Activated naive CD8-positive, alpha-beta T cell (primary cell): ENCODE measurements around the gene C1orf159.
A peak's percentile ranks its signal among the peaks of the same experiment; 100 is the strongest.
"Not testable (repeated sequence)": the region's sequence is repeated elsewhere in the genome, so short reads cannot be mapped to it uniquely, and the experiment has no call there.

ENCODE experiments used
- H3K27ac Mint-ChIP-seq: one replicate; pipeline ENCODE4 v1.8.0; 2021; ENCODE audit warnings: mixed read lengths
- H3K27me3 Mint-ChIP-seq: one replicate; pipeline ENCODE4 v1.8.0; 2021; ENCODE audit warnings: mixed read lengths
- H3K36me3 Mint-ChIP-seq: one replicate; pipeline ENCODE4 v1.8.0; 2021; ENCODE audit warnings: mixed read lengths
- H3K4me1 Mint-ChIP-seq: one replicate; pipeline ENCODE4 v1.8.0; 2021; ENCODE audit warnings: low read depth, mixed read lengths
- H3K4me3 Mint-ChIP-seq: one replicate; pipeline ENCODE4 v1.8.0; 2021; ENCODE audit warnings: mild to moderate bottlenecking, mixed read lengths
- H3K9me3 Mint-ChIP-seq: one replicate; pipeline ENCODE4 v1.8.0; 2021; ENCODE audit warnings: low read depth, mixed read lengths

Gene C1orf159

DNA sequence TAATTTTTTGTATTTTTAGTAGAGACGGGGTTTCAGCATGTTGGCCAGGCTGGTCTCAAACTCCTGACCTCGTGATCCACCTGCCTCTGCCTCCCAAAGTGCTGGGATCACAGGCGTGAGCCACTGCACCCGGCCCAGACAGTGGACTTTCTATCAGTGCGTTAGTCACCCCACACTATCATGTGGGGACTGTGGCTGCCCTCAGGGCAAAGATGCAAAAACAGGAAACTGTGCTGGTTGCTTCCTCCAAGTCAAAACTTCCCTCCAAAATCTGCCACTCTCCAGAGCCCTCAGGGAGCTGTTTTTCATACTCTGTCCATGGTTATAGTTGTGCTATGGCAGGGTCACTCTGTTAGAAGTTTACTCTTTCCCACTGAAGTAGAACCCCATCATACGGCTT, 11.7 kb downstream of the C1orf159 start:
- Mint-ChIP-seq H3K27ac (peak overlapping the region; percentile 66), H3K9me3 (peaks cover 11% of the 10 kb centered on the region), H3K4me3 (peak overlapping the region; percentile 35), H3K36me3 (peaks cover 13% of the 10 kb centered on the region), H3K4me1 (peaks cover 32% of the 10 kb centered on the region)
- not testable (repeated sequence) for H3K27me3 Mint-ChIP-seq

DNA sequence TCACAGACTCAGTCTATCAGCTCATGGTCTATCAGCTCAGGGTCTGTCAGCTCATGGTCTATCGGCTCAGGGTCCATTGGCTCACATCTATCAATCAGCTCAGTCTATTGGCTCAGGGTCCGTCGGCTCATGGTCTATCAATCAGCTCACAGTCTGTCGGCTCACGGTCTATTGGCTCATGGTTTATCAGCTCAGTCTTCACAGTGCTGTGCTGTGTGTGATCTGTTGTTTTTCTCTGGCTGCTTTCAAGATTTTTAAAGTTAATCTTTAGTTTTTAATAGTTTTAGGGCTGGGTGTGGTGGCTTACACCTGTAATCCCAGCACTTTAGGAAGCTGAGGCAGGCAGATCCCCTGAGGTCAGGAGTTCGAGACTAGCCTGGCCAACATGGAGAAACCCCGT, 14.4 kb downstream of the C1orf159 start:
- no peak overlapping the region for H3K27ac Mint-ChIP-seq
- peaks cover 15% of the 10 kb centered on the region for H3K9me3 Mint-ChIP-seq
- H3K4me3 Mint-ChIP-seq = no peak overlapping the region
- peaks cover 2% of the 10 kb centered on the region for H3K27me3 Mint-ChIP-seq
- peaks cover 13% of the 10 kb centered on the region for H3K36me3 Mint-ChIP-seq
- H3K4me1 Mint-ChIP-seq = peaks cover 36% of the 10 kb centered on the region

DNA sequence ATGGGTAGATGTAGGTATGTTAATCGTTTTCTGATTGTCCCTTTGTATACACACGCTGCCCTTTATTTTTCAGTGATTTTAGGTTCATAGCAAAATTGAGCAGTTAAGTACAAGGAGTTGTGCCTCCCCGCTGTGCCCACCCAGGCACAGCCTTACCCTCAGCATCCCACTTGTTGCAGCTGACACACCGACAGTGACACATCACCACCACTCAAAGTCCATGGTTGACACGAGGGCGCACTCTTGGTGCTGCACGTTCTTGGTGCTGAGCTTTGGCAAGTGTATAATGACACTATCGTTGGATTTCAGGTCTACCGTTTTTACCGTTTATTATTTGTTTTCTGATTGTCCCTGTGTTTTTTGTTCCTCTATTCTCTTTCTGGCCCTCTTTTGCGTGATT, 15.6 kb downstream of the C1orf159 start:
- Mint-ChIP-seq H3K4me3 (no peak overlapping the region), H3K9me3 (peaks cover 15% of the 10 kb centered on the region), H3K4me1 (peaks cover 36% of the 10 kb centered on the region), H3K27me3 (peaks cover 2% of the 10 kb centered on the region), H3K27ac (no peak overlapping the region), H3K36me3 (peaks cover 13% of the 10 kb centered on the region)

DNA sequence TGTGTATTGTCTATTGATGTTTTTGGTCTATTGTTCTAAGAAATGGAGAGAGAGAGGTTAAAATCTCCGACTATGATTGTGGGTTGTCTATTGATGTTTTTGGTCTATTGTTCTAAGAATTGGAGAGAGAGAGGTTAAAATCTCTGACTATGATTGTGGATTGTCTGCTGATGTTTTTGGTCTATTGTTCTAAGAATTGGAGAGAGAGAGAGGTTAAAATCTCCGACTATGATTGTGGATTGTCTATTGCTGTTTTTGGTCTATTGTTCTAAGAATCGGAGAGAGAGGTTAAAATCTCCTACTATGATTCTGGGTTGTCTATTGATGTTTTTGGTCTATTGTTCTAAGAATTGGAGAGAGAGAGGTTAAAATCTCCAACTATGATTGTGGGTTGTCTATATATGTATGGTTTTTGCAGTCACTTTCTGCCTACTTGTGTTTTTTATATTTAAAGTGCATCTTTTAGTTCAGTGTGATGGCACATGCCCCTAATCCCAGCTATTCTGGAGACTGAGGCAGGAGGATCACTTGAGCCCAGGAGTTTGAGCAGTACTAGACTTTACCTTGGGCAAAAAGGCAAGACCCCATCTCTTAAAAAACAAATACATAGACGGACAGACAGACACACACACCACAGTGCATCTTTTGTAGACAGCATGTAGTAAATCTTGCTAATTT, 16.2 kb downstream of the C1orf159 start:
- Mint-ChIP-seq H3K36me3 (peaks cover 13% of the 10 kb centered on the region), H3K4me1 (peaks cover 31% of the 10 kb centered on the region), H3K4me3 (peak overlapping the region; percentile 31), H3K27me3 (peaks cover 2% of the 10 kb centered on the region), H3K27ac (peak overlapping the region; percentile 10), H3K9me3 (peaks cover 15% of the 10 kb centered on the region)

DNA sequence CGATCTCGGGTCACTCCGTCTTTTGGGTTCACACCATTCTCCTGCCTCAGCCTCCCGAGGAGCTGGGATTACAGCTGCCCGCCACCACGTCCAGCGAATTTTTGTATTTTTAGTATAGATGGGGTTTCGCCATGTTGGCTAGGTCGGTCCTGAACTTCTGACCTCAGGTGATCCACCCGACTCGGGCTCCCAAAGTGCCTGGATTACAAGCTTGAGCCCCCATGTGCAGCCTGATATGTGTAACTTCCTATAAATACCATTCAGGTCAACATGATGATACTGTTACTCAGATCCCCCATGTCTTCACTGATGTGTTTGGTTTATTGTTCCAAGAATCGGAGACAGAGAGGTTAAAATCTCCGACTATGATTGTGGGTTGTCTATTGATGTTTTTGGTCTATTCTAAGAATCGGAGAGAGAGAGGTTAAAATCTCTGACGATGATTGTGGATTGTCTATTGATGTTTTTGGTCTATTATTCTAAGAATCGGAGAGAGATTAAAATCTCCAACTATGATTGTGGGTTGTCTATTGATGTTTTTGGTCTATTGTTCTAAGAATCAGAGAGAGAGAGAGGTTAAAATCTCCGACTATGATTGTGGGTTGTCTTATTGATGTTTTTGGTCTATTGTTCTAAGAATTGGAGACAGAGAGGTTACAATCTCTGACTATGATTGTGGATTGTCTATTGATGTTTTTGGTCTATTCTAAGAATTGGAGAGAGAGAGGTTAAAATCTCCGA, 17.0 kb downstream of the C1orf159 start:
- H3K4me1 Mint-ChIP-seq = peaks cover 23% of the 10 kb centered on the region
- H3K36me3 Mint-ChIP-seq = peaks cover 13% of the 10 kb centered on the region
- peaks cover 2% of the 10 kb centered on the region for H3K27me3 Mint-ChIP-seq
- H3K27ac Mint-ChIP-seq = peak overlapping the region; percentile 10
- H3K9me3 Mint-ChIP-seq = peaks cover 15% of the 10 kb centered on the region
- H3K4me3 Mint-ChIP-seq = peak overlapping the region; percentile 31

DNA sequence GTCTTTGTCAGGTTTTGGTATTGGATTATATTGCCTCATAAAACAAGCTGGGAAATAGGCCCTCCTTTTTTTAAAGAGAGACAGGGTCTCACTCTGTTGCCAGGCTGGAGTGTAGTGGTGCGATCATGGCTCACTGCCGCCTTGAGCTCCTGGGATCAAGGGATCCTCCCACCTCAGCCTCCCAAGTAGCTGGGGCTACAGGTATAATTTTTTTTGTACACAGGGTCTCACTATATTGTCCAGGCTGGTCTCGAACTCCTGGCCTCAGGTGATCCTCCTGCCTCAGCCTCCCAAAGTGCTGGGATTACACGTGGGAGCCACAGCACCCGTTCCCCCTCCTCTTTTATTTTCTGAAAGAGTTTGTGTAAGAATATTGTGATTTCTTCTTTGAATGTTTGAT, 19.8 kb downstream of the C1orf159 start:
- not testable (repeated sequence) for H3K27ac Mint-ChIP-seq, H3K36me3 Mint-ChIP-seq, H3K4me1 Mint-ChIP-seq, H3K27me3 Mint-ChIP-seq, H3K4me3 Mint-ChIP-seq
- H3K9me3 Mint-ChIP-seq = peaks cover 15% of the 10 kb centered on the region

DNA sequence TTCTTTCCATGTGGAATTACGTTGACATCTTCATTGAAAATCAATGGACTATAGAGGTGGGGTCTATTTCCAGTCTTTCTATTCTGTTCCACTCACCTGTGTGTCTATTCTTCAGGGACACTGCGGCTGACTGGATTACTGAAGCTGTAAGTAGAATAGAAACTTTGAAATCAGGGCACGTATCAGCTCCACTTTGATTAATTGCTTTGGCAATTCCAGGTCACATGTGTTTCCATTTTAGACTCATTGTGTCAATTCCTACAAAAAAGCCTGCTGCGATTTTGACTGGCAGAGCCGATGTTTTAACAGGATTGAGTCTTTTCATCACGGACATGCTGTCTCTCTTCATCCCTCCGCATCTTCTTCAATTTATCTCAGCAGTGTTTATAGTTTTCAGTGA, 20.9 kb downstream of the C1orf159 start:
- H3K27me3 Mint-ChIP-seq = peaks cover 2% of the 10 kb centered on the region
- H3K27ac Mint-ChIP-seq = no peak overlapping the region
- no peak overlapping the region for H3K4me3 Mint-ChIP-seq
- peaks cover 10% of the 10 kb centered on the region for H3K4me1 Mint-ChIP-seq
- peaks cover 10% of the 10 kb centered on the region for H3K9me3 Mint-ChIP-seq
- H3K36me3 Mint-ChIP-seq = peaks cover 5% of the 10 kb centered on the region

DNA sequence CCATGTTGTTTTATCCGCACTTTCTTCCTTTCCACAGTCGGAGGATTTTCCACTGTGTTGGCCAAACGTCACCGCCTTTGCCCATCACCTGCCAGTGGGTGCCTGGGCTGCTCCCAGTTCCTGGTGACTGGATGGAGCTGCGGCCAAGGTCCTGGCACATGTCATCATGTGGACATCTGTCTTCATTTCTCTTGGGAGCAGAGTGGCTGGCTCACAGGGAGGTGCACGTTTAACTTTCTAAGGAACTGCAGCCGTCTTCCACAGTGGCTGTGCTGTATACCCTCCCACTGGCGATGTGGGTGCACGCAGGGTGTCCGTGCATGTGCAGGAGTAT, 22.3 kb downstream of the C1orf159 start:
- H3K4me1 Mint-ChIP-seq = no peaks in the 10 kb centered on the region
- no peak overlapping the region for H3K4me3 Mint-ChIP-seq
- H3K36me3 Mint-ChIP-seq = peaks cover 2% of the 10 kb centered on the region
- H3K27ac Mint-ChIP-seq = no peak overlapping the region
- H3K9me3 Mint-ChIP-seq = no peaks in the 10 kb centered on the region
- H3K27me3 Mint-ChIP-seq = no peaks in the 10 kb centered on the region

DNA sequence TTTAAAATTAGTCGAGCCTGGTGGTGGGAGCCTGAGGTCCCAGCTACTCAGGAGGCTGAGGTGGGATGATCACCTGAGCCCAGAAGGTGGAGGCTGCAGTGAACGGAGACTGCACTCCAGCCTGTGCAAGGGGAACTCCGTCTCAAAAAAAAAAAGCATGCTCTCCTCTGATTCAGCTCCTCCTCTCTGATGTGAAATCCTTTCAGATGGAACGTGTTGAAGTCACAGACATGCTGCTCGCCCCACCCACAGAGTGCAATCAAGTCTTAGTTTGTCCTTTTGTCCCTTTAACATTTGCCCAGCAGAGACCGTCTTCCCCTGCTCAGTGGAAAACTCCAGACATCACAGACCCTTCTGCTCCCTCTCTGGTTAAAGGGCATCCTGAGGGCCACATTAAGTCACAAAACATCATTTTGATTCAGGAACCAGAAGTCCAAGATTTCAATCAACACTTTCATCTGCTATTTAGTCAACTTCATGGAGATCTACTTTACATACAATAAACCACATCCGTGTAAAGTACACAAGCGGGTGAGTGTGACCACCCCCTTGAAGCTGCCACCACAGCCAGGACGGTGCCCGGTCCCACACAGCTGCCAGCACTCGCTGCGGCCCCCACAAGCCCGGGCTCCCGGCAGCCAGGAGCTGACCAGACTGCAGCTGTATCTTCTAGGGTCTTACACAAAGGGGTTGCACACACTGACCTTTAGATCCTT, 22.8 kb downstream of the C1orf159 start:
- Mint-ChIP-seq H3K27ac (no peak overlapping the region), H3K9me3 (no peaks in the 10 kb centered on the region), H3K4me3 (no peak overlapping the region), H3K4me1 (no peaks in the 10 kb centered on the region), H3K27me3 (no peaks in the 10 kb centered on the region), H3K36me3 (peaks cover 2% of the 10 kb centered on the region)

DNA sequence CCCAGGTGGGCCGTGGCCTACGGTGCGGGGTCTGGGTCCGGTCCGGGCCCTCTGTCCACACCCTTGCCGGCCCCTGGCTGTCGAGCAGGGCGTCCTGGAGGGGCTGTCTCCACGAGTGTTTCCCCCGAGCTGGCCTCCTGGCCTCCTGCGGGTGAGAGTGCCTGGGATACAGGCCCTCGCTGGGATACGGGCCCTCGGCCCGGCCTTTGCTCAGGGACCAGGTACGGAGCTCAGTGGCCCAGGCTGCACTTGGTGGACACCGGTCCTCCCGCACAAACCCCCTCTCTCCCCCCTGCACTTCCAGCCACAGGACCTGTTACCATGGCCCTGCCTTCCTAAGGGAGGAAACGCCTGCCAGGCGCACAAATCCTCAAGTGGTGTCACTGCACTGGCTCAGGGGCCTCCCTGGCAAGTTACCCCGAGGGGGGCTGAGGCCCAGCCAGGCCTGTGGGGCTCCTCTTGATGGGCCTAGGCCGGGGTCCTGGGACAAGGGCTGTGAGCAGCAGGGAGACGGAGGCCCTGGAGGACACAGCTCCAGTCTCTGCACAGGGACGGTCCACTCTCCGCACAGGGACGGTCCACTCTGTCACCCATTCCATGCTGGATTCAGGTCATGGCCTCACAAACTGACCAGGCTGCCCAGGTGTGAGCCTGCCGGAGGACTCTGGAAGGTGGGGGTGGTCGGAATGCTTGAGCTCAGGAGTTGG, 23.6 kb downstream of the C1orf159 start:
- peaks cover 2% of the 10 kb centered on the region for H3K36me3 Mint-ChIP-seq
- H3K27me3 Mint-ChIP-seq = no peaks in the 10 kb centered on the region
- no peaks in the 10 kb centered on the region for H3K9me3 Mint-ChIP-seq
- H3K4me1 Mint-ChIP-seq = no peaks in the 10 kb centered on the region
- no peak overlapping the region for H3K4me3 Mint-ChIP-seq
- H3K27ac Mint-ChIP-seq = no peak overlapping the region

DNA sequence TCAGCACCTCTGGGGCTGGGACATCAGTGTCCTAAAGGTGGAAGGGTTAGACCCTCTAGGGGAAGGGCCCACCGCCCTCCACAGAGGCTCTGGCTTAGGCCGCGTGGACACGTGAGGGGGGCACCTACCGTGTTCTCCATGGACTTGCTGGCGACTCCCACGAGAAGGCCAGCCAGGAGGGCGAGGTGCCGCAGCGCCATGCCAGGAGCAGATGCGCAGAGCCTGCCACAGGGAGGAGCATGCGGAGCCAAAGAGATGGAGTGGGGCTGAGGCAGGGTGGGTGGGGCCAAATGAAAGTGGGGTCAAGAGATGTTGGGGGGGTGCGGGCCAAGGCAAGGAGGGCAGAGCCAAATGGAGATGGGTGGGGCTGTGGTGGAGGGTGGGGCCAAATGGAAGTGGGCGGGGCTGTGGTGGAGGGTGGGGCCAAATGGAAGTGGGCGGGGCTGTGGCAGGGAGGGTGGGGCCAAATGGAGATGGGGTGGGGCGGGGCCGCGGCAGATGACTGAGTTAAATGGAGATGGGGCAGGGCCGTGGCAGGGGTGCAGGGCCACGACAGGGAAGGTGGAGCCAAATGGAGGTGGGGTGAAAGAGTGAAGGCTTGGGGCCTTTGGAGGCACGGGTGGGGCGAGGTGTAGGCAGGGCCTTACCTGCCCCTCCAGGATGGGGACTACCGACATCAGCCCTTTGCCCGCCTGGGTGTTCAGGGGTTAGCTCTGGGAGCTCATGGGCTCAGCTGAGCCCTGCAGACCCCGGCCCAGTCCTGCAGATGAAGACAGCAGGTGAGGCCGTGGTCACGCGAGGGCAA, 24.3 kb downstream of the C1orf159 start:
- Mint-ChIP-seq H3K27ac (no peak overlapping the region), H3K36me3 (peaks cover 2% of the 10 kb centered on the region), H3K27me3 (no peaks in the 10 kb centered on the region), H3K9me3 (no peaks in the 10 kb centered on the region), H3K4me1 (no peaks in the 10 kb centered on the region), H3K4me3 (no peak overlapping the region)

DNA sequence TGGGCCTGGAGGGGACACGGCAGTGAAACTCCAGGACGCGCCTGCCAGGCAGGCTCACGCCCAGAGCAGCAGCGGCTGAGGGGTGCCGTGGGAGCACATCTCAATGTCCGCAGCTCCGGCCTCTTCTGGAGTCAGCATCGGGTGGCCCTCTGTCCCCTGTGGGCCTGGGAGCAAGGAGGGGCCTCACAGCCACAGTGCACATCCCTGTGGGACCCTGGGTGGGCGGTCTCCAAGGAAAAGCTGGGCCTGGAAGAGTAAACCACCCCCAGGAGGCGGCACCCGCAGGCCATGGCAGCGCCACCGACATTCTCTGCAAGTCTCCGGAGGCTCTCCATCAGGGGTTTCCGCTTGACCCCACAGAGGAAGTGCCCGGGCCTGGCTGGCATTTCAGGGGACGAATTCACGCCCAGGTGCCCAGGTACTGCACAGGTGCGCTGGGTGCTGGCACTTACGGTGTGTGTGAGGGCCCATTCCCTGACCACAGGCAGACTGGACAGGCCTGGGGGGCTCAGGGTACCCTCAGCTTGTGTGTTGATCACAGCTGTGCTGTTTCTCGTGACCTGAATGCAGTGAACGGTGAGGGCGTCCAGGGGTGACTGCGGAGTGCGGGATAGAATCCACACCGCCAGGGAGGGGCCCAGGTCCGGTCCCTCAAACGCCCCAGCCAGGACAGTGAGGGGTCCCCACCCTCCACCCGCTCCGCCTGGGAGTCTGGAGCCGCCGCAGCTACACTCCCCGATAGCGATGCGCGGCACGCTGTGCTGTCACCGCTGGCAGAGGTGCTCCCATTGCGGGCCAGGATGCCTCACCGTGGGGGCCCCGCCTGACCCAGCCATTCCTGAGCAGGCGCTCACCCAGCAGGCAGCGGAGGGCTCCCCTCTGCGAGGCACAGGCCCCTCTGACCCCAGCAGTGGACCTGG, 25.2 kb downstream of the C1orf159 start:
- no peaks in the 10 kb centered on the region for H3K27me3 Mint-ChIP-seq

DNA sequence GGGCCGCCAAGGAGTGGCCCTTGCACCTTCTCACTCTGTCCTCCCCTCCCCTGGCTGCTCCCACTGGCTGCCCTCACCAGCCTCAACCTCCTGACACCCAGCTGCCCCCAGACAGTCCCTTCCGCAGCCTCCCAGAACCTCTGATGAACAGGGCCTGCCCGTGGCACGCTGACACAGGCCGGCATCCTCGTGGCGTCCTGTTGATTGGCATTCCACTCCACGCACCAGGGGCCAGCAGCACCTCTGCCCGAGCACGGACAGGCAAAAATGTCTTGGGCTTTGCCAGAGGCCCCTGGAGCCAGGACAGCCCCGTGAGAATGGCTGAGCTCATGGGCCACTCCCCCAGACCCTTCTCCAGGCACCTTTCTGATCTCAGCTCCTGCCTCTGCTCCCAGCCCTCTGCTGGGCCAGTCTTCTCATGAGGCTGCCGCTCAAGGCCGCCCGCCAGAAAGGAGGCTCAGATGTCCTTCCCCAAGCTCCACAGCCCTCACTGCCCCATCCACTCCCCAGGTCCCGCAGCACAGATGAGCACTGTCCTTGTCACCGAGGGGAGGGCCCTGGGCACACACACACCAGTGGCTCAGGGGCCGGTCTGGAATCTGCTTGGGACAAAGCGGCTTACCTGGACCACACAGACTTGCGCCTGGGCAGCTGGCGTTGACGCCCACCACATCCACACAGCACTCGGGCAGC, 26.0 kb downstream of the C1orf159 start:
- H3K27ac Mint-ChIP-seq = no peak overlapping the region

More for the DNA sequence above, 25.2 kb downstream of the C1orf159 start:
- no peak overlapping the region for H3K27ac Mint-ChIP-seq
- H3K4me3 Mint-ChIP-seq = no peak overlapping the region
- H3K36me3 Mint-ChIP-seq = peaks cover 2% of the 10 kb centered on the region
- no peaks in the 10 kb centered on the region for H3K9me3 Mint-ChIP-seq
- H3K4me1 Mint-ChIP-seq = no peaks in the 10 kb centered on the region

More for the DNA sequence above, 26.0 kb downstream of the C1orf159 start:
- H3K4me1 Mint-ChIP-seq = no peaks in the 10 kb centered on the region
- no peak overlapping the region for H3K4me3 Mint-ChIP-seq
- no peaks in the 10 kb centered on the region for H3K27me3 Mint-ChIP-seq
- no peaks in the 10 kb centered on the region for H3K9me3 Mint-ChIP-seq
- peaks cover 2% of the 10 kb centered on the region for H3K36me3 Mint-ChIP-seq
